ENCODE results near the gene REM1. TPM values are rescaled to one million over a fixed set of nuclear protein-coding genes. Genes with fewer than 3 reads are reported as not detected.

REM1 gene
- total RNA-seq, 4 donors from 2014 or later = 1.4 to 5.3 (median 2.7) TPM

DNA sequence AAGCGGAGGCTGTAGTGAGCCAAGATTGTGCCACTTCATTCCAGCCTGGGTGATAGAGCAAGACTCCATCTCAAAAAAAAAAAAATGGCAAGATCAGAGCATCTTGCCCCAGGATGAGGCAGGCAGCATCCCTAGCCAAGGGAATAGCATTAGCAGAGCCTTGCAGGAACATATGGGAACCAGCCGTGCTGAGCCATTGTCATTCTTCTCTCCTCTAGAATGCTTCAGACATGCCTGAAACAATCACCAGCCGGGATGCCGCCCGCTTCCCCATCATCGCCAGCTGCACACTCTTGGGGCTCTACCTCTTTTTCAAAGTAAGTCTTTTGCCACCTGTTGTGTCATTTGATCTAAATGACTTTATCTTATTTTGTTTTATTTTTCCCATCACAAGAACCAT lies 52.2 kb downstream of the REM1 start:
- no peak for TF ChIP-seq CTCF (IDR thresholded peaks at IDR 0.05; ENCODE audit: low read depth)

Other genes starting within 250 kb of the REM1 start
- not detected for gene DEFB115, start 217.6 kb upstream of the REM1 start, total RNA-seq
- gene DEFB116, start 166.7 kb upstream of the REM1 start, total RNA-seq = not detected
- gene DEFB118, start 106.7 kb upstream of the REM1 start, total RNA-seq = not detected
- gene DEFB119, start 84.7 kb upstream of the REM1 start, total RNA-seq = not detected
- not detected for gene DEFB121, start 69.1 kb upstream of the REM1 start, total RNA-seq
- gene DEFB123, start 34.7 kb upstream of the REM1 start, total RNA-seq = not detected
- not detected for gene DEFB124, start 161 bp upstream of the REM1 start, total RNA-seq
- 10 to 100 TPM; 48.2 to 99.6 (median 58.1) TPM for gene HM13, start 39.2 kb downstream of the REM1 start, total RNA-seq
- gene ID1, start 130.0 kb downstream of the REM1 start, total RNA-seq = 100 to 1,000 TPM; 162 to 666 (median 229) TPM
- 1 to 10 TPM in 3 of 4 donors, not detected in 1; 2.6 to 8.9 (median 5.5) TPM for gene COX4I2, start 162.6 kb downstream of the REM1 start, total RNA-seq
- gene BCL2L1, start 247.6 kb downstream of the REM1 start, total RNA-seq = 100 to 1,000 TPM in 2 of 4 donors, 10 to 100 TPM in 2; 89.0 to 112 (median 94.9) TPM

Measured in subcutaneous adipose tissue (tissue), 4 donors.